ENCODE data around the gene OTOP1.
"Not testable (repeated sequence)": the region's sequence is repeated elsewhere in the genome, so short reads cannot be mapped to it uniquely, and the experiment has no call there.

OTOP1 gene

GRCh38 chr4:4164532-4165173 is 62.1 kb downstream of the OTOP1 start:
- DNase-seq (ENCODE audit: low read depth in 3 of 3), result not testable (repeated sequence)

- not testable (repeated sequence) for DNase-seq (ENCODE audit: low read depth in 3 of 3)
Measured at GRCh38 chr4:4162186-4162585, 64.5 kb downstream of the OTOP1 start.

- DNase-seq (ENCODE audit: low read depth in 3 of 3), result not testable (repeated sequence)
Measured at GRCh38 chr4:4160956-4161665, 65.6 kb downstream of the OTOP1 start.

GRCh38 chr4:4145622-4146021 is 81.1 kb downstream of the OTOP1 start:
- DNase-seq (ENCODE audit: low read depth in 3 of 3), result peak in 1 of 3 experiments; percentile 8

- not testable (repeated sequence) for DNase-seq (ENCODE audit: low read depth in 3 of 3)
Measured at GRCh38 chr4:4143376-4143775, 83.4 kb downstream of the OTOP1 start.

- DNase-seq (ENCODE audit: low read depth in 3 of 3), result not testable (repeated sequence)
Measured at GRCh38 chr4:4142679-4143078, 84.0 kb downstream of the OTOP1 start.

- DNase-seq (ENCODE audit: low read depth in 3 of 3), result not testable (repeated sequence)
Measured at GRCh38 chr4:4141186-4141585, 85.5 kb downstream of the OTOP1 start.
